Raji (cell line): ENCODE results near the gene RPS6KA2.

Experiments used
- POLR2A ChIP-seq: IDR thresholded peaks from 2 replicates; pipeline ENCODE4 v1.6.1; 2011; ENCODE audit warnings: low read depth, low read length, control low read depth; ENCODE audit not compliant: insufficient read depth

The RPS6KA2 gene

GRCh38 chr6:166495487-166496314, 131.3 kb downstream of the RPS6KA2 start:
- no peak for TF ChIP-seq POLR2A

GRCh38 chr6:166494757-166495486, 132.1 kb downstream of the RPS6KA2 start:
- TF ChIP-seq POLR2A: no peak

GRCh38 chr6:166494101-166494441, 133.0 kb downstream of the RPS6KA2 start:
- no peak for TF ChIP-seq POLR2A

GRCh38 chr6:166493427-166494100, 133.5 kb downstream of the RPS6KA2 start:
- TF ChIP-seq POLR2A: no peak

- TF ChIP-seq POLR2A: no peak
Measured at GRCh38 chr6:166492092-166492741, 134.8 kb downstream of the RPS6KA2 start.

- TF ChIP-seq POLR2A: no peak
Measured at GRCh38 chr6:166490671-166491500, 136.2 kb downstream of the RPS6KA2 start.

GRCh38 chr6:166489301-166490155, 137.5 kb downstream of the RPS6KA2 start:
- TF ChIP-seq POLR2A: no peak

- TF ChIP-seq POLR2A: no peak
Measured at GRCh38 chr6:166488701-166489100, 138.3 kb downstream of the RPS6KA2 start.

GRCh38 chr6:166488076-166488685, 138.9 kb downstream of the RPS6KA2 start:
- no peak for TF ChIP-seq POLR2A

- no peak for TF ChIP-seq POLR2A
Measured at GRCh38 chr6:166487148-166487547, 139.9 kb downstream of the RPS6KA2 start.

- TF ChIP-seq POLR2A: no peak
Measured at GRCh38 chr6:166486536-166486880, 140.5 kb downstream of the RPS6KA2 start.

- TF ChIP-seq POLR2A: no peak
Measured at GRCh38 chr6:166485651-166486535, 141.2 kb downstream of the RPS6KA2 start.
